GM23338 (cell line): ENCODE data around the gene BARD1. TPM values are rescaled to one million over a fixed set of nuclear protein-coding genes. Genes with fewer than 3 reads are reported as not detected.

Source experiments
- ATAC-seq: fragments of 200-7000 bp; cut with Tn5 transposase; 3 replicates; pipeline ENCODE4 v1.9.1; 2020
- DNase-seq: peaks from one replicate; pipeline ENCODE4 v3.0.0-alpha.2; 2015; ENCODE audit warnings: low spot score
- H2AFZ ChIP-seq: fragments of 200-600 bp; sonication (generic); 2 replicates; pipeline ENCODE4 v1.8.0; 2016; ENCODE audit warnings: antibody characterized with exemption, mild to moderate bottlenecking, moderate library complexity
- H3F3A ChIP-seq: fragments of 200-600 bp; sonication (generic); replicated peaks from 2 replicates; pipeline ENCODE4 v1.8.0; 2017; ENCODE audit warnings: antibody characterized with exemption, mixed run types, low read depth
- H3K27ac ChIP-seq: fragments of 200-600 bp; sonication (generic); 2 replicates; pipeline ENCODE4 v1.6.1; 2016; ENCODE audit warnings: low read depth
- H3K27me3 ChIP-seq: fragments of 200-600 bp; sonication (generic); 2 replicates; pipeline ENCODE4 v1.8.0; 2016; ENCODE audit warnings: mild to moderate bottlenecking, mixed run types, moderate library complexity; ENCODE audit not compliant: insufficient read depth
- H3K36me3 ChIP-seq: fragments of 200-600 bp; sonication (generic); 2 replicates; pipeline ENCODE4 v1.8.0; 2016; ENCODE audit warnings: mild to moderate bottlenecking; ENCODE audit not compliant: insufficient read depth
- H3K4me1 ChIP-seq: fragments of 200-600 bp; sonication (generic); 2 replicates; pipeline ENCODE4 v1.8.0; 2016; ENCODE audit warnings: mild to moderate bottlenecking, moderate library complexity; ENCODE audit not compliant: insufficient read depth
- H3K4me2 ChIP-seq: fragments of 200-600 bp; sonication (generic); 2 replicates; pipeline ENCODE4 v1.7.1; 2017; ENCODE audit warnings: mixed run types
- H3K4me3 ChIP-seq: fragments of 200-600 bp; sonication (generic); 2 replicates; pipeline ENCODE4 v1.6.1; 2016; ENCODE audit warnings: mixed run types
- H3K79me2 ChIP-seq: fragments of 200-600 bp; sonication (generic); replicated peaks from 2 replicates; pipeline ENCODE4 v1.8.0; 2017; ENCODE audit warnings: mild to moderate bottlenecking; ENCODE audit not compliant: insufficient read depth
- H3K9me2 ChIP-seq: fragments of 200-600 bp; sonication (generic); 2 replicates; pipeline ENCODE4 v1.8.0; 2017; ENCODE audit not compliant: insufficient read depth
- H4K20me1 ChIP-seq: fragments of 200-600 bp; sonication (generic); replicated peaks from 2 replicates; pipeline ENCODE4 v1.8.0; 2017; ENCODE audit warnings: mild to moderate bottlenecking; ENCODE audit not compliant: insufficient read depth
- H3K27ac Mint-ChIP-seq: 2 replicates; pipeline ENCODE4 v1.8.0; 2020; ENCODE audit warnings: inconsistent platforms, mild to moderate bottlenecking, moderate library complexity, mixed read lengths
- H3K27me3 Mint-ChIP-seq: 3 replicates; pipeline ENCODE4 v1.8.0; 2022; ENCODE audit warnings: low read depth, mild to moderate bottlenecking, moderate library complexity, mixed read lengths, inconsistent platforms; ENCODE audit not compliant: insufficient read depth, poor library complexity
- H3K36me3 Mint-ChIP-seq: 3 replicates; pipeline ENCODE4 v1.8.0; 2021; ENCODE audit warnings: low read depth, mild to moderate bottlenecking, inconsistent platforms, moderate library complexity, mixed read lengths
- H3K4me1 Mint-ChIP-seq: 3 replicates; pipeline ENCODE4 v1.8.0; 2020; ENCODE audit warnings: mild to moderate bottlenecking, inconsistent platforms, mixed read lengths
- H3K4me3 Mint-ChIP-seq: 3 replicates; pipeline ENCODE4 v1.8.0; 2021; ENCODE audit warnings: moderate library complexity, mild to moderate bottlenecking, inconsistent platforms, mixed read lengths
- H3K9me3 Mint-ChIP-seq: 3 replicates; pipeline ENCODE4 v1.8.0; 2020; ENCODE audit warnings: moderate library complexity, mild to moderate bottlenecking, inconsistent platforms, mixed read lengths
- CTCF ChIP-seq, 2 experiments: fragments of 200-600 bp in 1 of 2; sonication (generic) in 1 of 2; conservative IDR thresholded peaks; 2 replicates each; pipeline versions ENCODE4 v1.5.1 to v1.6.1; 2016 to 2017; ENCODE audit warnings: antibody characterized with exemption in 2 of 2, low read depth in 2 of 2, mild to moderate bottlenecking in 2 of 2, moderate library complexity in 1 of 2
- ETS1 ChIP-seq: IDR thresholded peaks from 2 replicates; pipeline ENCODE4 v1.6.1; 2016; ENCODE audit warnings: antibody characterized with exemption
- EZH2 ChIP-seq: fragments of 200-600 bp; sonication (generic); IDR thresholded peaks from one replicate; pipeline ENCODE4 v1.8.0; 2017; ENCODE audit warnings: antibody characterized with exemption, mild to moderate bottlenecking, low read depth; ENCODE audit not compliant: unreplicated experiment
- EZH2phosphoT487 ChIP-seq: fragments of 200-600 bp; sonication (generic); IDR thresholded peaks from one replicate; pipeline ENCODE4 v1.8.1; 2018; ENCODE audit warnings: antibody characterized with exemption; ENCODE audit not compliant: unreplicated experiment
- JUNB ChIP-seq: IDR thresholded peaks from one replicate; pipeline ENCODE4 v1.6.1; 2016; ENCODE audit warnings: antibody characterized with exemption; ENCODE audit not compliant: unreplicated experiment
- NANOG ChIP-seq: IDR thresholded peaks from 2 replicates; pipeline ENCODE4 v1.6.1; 2016; ENCODE audit warnings: antibody characterized with exemption, borderline replicate concordance
- REST ChIP-seq: IDR thresholded peaks from one replicate; pipeline ENCODE4 v1.6.1; 2018; ENCODE audit warnings: antibody characterized with exemption; ENCODE audit not compliant: unreplicated experiment
- STAT1 ChIP-seq: IDR thresholded peaks from one replicate; pipeline ENCODE4 v1.6.1; 2016; ENCODE audit warnings: antibody characterized with exemption; ENCODE audit not compliant: unreplicated experiment
- ZNF331 ChIP-seq: fragments of 250-450 bp; sonication (Bioruptor Pico); IDR thresholded peaks from 2 replicates; pipeline ENCODE4 v1.5.0; 2020; ENCODE audit warnings: low read depth, mild to moderate bottlenecking, moderate library complexity
- ZNF462 ChIP-seq: fragments of 250-450 bp; sonication (Bioruptor Pico); IDR thresholded peaks from 2 replicates; pipeline ENCODE4 v1.5.0; 2020; ENCODE audit warnings: mild to moderate bottlenecking, moderate library complexity
- polyA plus RNA-seq: library from polyadenylated mRNA; unstranded; fragments of >200 nt; fragmentation: Nextera tagmentation; extraction: Ambion mirVana; gene quantifications from 2 replicates; pipeline ENCODE4 v1.2.1, GENCODE V29; 2016
- total RNA-seq: library from RNA; depleted of rRNA; stranded (reverse); fragments of >200 nt; shearing (Covaris generic); gene quantifications from 2 replicates; pipeline ENCODE4 v1.2.3, GENCODE V29; 2014

The BARD1 gene
- total and polyA plus RNA-seq, 2 experiments from 2014 or later = 33.9 to 61.0 TPM

- H3K4me2 ChIP-seq = no peak overlapping the region
- Mint-ChIP-seq H3K4me3 (no peak overlapping the region), H3K9me3 (peaks cover 16% of the 10 kb centered on the region)
These were observed 110.2 kb downstream of the BARD1 start for GRCh38 chr2:214699236-214699635.

More at GRCh38 chr2:214699236-214699635, 110.2 kb downstream of the BARD1 start:
- Histone ChIP-seq H3K36me3 (0 out of 2 replicates have a peak, but pooled peaks cover 4% of the 10 kb centered on the region), H4K20me1 (no peaks in the 10 kb centered on the region), H3F3A (no peaks in the 10 kb centered on the region), H2AFZ (no peak overlapping the region), H3K4me3 (no peak overlapping the region), H3K9me2 (peaks cover 10% of the 10 kb centered on the region), H3K27me3 (no peaks in the 10 kb centered on the region), H3K4me1 (no peaks in the 10 kb centered on the region), H3K27ac (no peak overlapping the region), H3K79me2 (no peaks in the 10 kb centered on the region)
- ATAC-seq = no peak
- H3K4me1 Mint-ChIP-seq = no peaks in the 10 kb centered on the region
- DNase-seq = no peak
- TF ChIP-seq ZNF331 (CRISPR knock-in tag) = no peak
- no peak for TF ChIP-seq ETS1
- no peak for TF ChIP-seq EZH2
- no peak for TF ChIP-seq EZH2phosphoT487
- no peak for TF ChIP-seq JUNB
- no peak for TF ChIP-seq ZNF462 (CRISPR knock-in tag)
- no peak for TF ChIP-seq REST
- no peak for TF ChIP-seq STAT1
- no peak for TF ChIP-seq CTCF (conservative IDR thresholded peaks at IDR 0.05; ENCODE audit: low read depth in 2 of 2)
- no peak for TF ChIP-seq NANOG
- H3K27me3 Mint-ChIP-seq = peaks cover 7% of the 10 kb centered on the region
- H3K27ac Mint-ChIP-seq = no peak overlapping the region
- peaks cover 12% of the 10 kb centered on the region for H3K36me3 Mint-ChIP-seq
